MG63 (cell line): ENCODE results near the gene ARCN1. TPM values are rescaled to one million over a fixed set of nuclear protein-coding genes. Genes with fewer than 3 reads are reported as not detected.

Experiments
- DNase-seq: peaks from one replicate; pipeline ENCODE4 v3.0.0-alpha.2; 2020
- H3K27me3 ChIP-seq: fragments of 250-450 bp; sonication (Bioruptor Pico); 2 replicates; pipeline ENCODE4 v1.5.1; 2020; ENCODE audit warnings: mild to moderate bottlenecking, moderate library complexity
- H3K36me3 ChIP-seq: fragments of 250-450 bp; sonication (Bioruptor Pico); 2 replicates; pipeline ENCODE4 v1.5.1; 2020; ENCODE audit warnings: mild to moderate bottlenecking, moderate library complexity
- H3K4me3 ChIP-seq: fragments of 250-450 bp; sonication (Bioruptor Pico); 2 replicates; pipeline ENCODE4 v1.5.1; 2020; ENCODE audit warnings: mild to moderate bottlenecking, moderate library complexity
- H3K9me3 ChIP-seq: fragments of 250-450 bp; sonication (Bioruptor Pico); 2 replicates; pipeline ENCODE4 v1.5.1; 2020; ENCODE audit warnings: mild to moderate bottlenecking, moderate library complexity
- total RNA-seq: library from RNA; depleted of rRNA; stranded (reverse); fragments of >200 nt; shearing (Covaris generic); gene quantifications from 2 replicates; pipeline ENCODE4 v1.2.3, GENCODE V29; 2014; ENCODE audit warnings: low replicate concordance

ARCN1 gene
- total RNA-seq, 1 experiment from 2014 or later: 92.2 TPM

DNA sequence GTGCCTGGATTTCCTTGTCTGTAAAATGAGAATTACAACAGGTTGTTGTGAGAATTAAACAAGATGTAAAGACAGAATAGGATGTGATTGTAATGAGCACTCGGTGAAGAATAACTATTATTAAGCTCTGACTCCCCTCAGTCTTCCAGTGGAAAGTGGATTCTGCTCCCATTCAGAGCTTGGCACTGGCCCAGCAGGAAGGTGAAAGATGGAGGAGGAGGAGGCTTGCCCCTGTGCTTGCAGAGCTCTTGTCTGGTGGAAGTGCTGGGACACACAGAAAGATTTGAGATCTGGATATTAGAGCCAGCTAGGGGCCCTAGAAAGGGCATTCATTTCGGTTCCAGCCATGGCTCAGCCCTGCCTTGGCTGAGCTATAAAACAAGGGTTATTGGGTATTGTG, 63.4 kb downstream of the ARCN1 start:
- H3K27me3 ChIP-seq: no peaks in the 10 kb centered on the region
- no peak for DNase-seq
- H3K4me3 ChIP-seq: no peak overlapping the region
- peaks cover 61% of the 10 kb centered on the region for H3K36me3 ChIP-seq
- no peaks in the 10 kb centered on the region for H3K9me3 ChIP-seq

DNA sequence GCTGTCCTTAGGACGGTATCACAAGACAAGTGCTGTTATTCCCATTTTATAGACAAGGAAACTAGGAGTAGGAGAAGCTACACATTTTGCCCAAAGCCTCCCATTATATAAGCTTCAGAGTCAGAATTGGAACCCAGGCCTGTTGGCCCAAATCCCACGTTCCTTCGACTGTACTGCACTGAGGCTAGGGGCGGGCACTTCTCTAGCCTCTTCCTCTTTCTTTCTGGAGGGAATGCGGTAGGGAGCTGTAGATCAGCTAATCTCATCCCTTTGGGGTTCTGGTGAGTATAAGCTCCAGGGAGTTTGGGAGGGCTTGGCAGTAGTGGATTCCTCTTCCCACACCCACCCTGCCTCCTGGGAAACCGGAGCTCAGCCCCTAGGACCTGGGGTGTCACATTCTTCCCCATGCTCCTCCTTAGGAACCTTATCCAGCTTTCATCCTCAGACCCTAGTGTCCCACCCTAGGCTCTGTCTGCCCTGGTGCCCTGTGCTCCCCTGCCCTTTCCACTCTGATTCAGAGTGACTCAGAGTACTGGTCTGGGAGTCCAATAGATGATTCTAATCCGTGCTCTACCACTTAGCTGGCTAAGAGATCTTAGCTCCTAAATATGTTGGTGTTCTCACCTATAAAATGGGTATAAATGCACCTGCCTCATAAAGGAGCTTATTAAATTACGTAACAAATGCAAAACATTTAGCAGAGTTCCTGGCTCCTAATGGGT, 64.5 kb downstream of the ARCN1 start:
- Histone ChIP-seq H3K36me3 (peaks cover 61% of the 10 kb centered on the region), H3K9me3 (no peaks in the 10 kb centered on the region), H3K27me3 (no peaks in the 10 kb centered on the region), H3K4me3 (no peak overlapping the region)
- no peak for DNase-seq

DNA sequence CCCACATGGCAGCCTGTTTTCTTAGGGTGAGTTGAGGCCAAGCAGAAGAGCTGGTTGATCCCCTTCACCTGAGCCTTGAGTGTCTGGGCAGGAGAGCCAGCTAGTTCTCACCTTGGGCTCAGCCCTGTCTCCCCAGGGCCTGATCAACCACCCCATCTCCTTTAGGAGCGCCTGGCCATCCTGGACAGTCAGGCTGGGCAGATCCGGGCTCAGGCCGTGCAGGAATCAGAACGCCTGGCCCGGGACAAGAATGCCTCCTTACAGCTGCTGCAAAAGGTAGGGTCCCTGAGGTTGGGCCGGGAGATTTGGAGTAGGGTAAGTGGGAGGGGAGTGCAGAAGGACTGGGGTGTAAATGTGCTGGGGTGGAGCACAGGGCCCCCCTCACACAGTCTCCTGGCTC, 66.5 kb downstream of the ARCN1 start:
- no peaks in the 10 kb centered on the region for H3K27me3 ChIP-seq
- H3K4me3 ChIP-seq: no peak overlapping the region
- DNase-seq: no peak
- H3K9me3 ChIP-seq: no peaks in the 10 kb centered on the region
- H3K36me3 ChIP-seq: peaks cover 61% of the 10 kb centered on the region

DNA sequence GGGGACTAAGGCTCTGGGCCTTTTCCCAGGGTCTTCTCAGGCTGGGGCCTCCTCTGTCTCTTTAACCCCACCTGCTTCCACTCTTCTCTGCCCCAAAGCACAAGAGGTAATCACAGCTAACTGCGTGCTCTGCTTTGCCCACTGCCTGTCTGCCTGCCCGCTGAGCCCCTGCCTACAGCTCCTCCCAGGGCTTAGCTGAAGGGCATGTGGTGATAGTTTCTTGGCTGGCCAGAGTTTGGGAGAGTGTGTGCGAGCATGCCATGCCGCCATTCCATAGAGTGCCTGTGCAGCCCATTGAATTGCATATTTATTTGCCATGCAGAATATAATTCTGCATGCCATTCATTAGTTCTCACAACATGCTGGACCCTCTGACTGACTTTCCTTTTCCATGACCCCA, 67.7 kb downstream of the ARCN1 start:
- Histone ChIP-seq H3K4me3 (no peak overlapping the region), H3K36me3 (peaks cover 62% of the 10 kb centered on the region), H3K9me3 (no peaks in the 10 kb centered on the region), H3K27me3 (no peaks in the 10 kb centered on the region)
- no peak for DNase-seq

DNA sequence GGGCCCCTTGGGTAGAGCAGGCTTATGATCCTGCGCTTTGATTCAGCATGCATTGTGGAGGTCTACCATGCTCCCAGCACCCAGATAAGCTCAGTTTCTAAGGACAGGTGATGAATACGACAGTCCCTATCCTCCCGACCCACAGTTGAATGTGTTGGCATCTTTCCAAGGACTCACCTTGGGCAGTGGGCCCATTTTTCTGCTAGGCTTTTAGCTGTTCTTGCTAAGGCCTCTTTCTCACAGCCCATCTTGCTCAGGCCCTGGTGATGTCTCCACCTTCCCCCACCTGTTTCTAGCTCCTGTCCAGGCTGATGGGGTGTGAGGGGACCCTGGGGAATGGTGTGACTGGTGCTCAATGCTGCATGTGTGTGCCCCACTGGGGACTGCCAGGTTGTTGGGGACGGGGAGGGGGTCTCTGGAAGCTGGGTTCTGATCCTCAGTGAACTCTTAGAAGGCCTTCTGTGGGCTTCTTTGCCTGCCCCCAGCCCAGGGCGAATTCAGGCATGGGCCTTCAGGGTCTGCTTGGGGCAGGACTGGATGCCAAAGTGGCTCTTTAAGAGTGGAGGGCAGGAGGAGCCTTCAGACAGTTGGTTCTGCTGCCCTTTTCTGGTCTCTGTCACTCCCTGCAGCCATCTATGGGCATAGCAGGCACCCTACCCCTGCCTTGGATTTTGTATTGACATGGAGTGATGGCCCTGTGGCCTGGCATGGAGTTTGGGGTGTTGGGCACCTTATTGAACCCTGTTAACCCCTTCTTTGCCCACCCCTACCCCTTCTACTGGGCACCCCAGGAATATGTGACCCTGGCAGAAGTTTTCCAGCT, 68.3 kb downstream of the ARCN1 start:
- no peaks in the 10 kb centered on the region for H3K27me3 ChIP-seq
- DNase-seq: no peak
- peaks cover 58% of the 10 kb centered on the region for H3K36me3 ChIP-seq
- H3K9me3 ChIP-seq: no peaks in the 10 kb centered on the region
- H3K4me3 ChIP-seq: no peak overlapping the region

DNA sequence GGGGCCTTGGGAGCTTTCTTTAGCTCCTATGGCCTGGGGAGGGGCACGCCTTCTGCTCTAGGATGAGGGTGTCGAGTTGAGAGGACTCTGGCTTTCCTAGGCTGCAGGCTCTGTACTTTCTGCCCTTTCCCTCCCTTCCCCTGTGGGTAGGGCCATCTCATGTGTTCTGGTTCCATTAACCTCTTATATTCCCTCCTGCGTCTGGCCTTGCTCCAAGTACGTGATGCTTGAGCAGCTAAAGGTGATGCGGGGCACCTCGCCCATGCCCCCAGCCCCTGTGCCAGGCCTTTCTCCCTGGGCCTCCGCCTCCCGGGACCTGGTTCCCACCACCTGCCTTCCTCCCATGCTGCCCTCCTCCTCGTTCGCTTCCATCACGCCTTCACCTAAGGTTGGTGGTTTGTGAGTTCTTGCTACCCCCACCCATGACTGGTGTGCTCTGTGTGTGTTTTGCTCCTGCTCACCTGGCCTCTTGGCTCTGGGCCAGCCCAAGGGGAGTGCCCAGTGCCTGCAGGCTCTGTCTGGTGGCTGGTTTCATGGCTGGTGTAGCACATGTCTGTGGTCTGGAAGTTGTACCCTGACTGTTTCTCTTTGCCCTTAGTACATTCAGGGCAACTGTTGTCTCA, 69.3 kb downstream of the ARCN1 start:
- Histone ChIP-seq H3K27me3 (no peaks in the 10 kb centered on the region), H3K36me3 (peaks cover 55% of the 10 kb centered on the region), H3K9me3 (no peaks in the 10 kb centered on the region), H3K4me3 (no peak overlapping the region)
- no peak for DNase-seq

DNA sequence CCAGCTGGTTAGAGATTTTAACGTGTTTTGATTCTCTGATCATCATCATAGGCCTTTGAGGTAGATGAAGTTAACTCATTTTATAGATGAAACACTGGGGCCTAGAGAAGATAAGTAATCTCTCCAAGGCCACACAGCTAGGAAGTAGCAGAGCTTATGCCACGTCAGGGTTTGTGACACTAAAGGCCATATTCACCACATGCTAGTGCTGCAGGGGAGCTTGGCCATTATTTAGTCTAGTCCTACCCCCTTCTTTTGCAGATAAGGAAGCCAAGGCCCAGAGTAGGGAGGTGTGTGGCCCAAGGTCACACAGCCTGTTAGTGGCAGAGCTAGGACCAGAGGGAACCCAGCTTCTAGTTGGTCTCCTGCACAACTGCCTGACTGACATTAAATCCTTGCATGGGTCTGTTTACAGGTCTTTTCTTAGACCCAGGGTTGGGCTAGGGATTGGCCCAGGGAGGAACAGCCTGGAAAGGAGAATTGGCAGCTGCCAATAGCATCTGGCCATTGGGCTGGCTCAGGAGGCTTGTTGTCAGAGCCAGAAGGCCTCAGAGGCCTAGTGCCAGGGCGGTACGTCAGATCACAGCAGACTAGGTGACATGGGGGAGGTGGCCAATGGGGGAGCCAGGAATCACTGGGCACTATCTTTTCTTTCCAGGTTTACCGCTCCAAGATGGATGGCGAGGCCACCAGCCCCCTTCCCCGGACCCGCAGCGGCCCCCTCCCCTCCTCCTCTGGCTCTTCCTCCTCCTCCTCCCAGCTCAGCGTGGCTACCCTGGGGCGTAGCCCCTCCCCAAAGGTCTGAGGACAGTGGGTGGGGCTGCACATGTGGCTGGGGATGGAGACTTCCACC, 71.2 kb downstream of the ARCN1 start:
- Histone ChIP-seq H3K4me3 (no peak overlapping the region), H3K27me3 (no peaks in the 10 kb centered on the region), H3K9me3 (no peaks in the 10 kb centered on the region), H3K36me3 (peaks cover 51% of the 10 kb centered on the region)
- DNase-seq: no peak

DNA sequence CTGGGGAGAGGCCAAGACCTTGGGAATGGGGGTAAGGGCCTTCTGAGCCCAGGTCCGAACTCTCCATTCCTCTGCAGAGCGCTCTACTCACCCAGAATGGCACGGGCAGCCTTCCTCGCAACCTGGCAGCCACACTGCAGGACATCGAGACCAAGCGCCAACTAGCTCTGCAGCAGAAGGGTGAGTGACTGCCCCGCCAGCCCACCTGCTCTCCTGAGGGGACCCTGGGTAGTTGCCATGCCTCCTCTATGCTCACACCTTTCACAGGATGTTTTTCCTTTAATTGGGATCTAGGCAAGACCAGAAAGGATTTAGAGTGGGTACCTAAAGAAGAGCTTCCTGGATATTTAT, 71.8 kb downstream of the ARCN1 start:
- no peaks in the 10 kb centered on the region for H3K9me3 ChIP-seq
- no peaks in the 10 kb centered on the region for H3K27me3 ChIP-seq
- H3K36me3 ChIP-seq: peaks cover 53% of the 10 kb centered on the region
- no peak for DNase-seq
- no peak overlapping the region for H3K4me3 ChIP-seq

DNA sequence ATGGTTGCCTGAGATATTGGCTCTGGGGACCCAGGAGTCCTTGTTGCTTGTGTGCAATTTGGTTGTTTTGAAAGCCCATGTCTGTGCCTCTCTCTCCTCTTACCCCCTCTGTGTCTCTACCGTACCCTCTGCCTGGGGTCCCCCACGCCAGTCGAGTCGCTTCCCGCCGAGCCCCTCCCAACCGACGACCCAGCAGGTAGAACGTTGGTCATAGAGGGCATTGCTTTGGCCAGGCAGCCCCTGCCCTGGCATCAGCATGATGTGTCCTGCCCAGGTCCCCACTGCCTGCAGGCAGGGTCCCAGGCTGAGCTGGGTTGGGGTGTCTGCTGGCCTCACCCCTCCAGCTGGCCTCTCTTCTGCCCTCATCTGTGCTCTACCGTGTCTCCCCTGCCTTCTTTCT, 72.3 kb downstream of the ARCN1 start:
- Histone ChIP-seq H3K27me3 (no peaks in the 10 kb centered on the region), H3K36me3 (peaks cover 55% of the 10 kb centered on the region), H3K9me3 (no peaks in the 10 kb centered on the region), H3K4me3 (no peak overlapping the region)
- DNase-seq: no peak

DNA sequence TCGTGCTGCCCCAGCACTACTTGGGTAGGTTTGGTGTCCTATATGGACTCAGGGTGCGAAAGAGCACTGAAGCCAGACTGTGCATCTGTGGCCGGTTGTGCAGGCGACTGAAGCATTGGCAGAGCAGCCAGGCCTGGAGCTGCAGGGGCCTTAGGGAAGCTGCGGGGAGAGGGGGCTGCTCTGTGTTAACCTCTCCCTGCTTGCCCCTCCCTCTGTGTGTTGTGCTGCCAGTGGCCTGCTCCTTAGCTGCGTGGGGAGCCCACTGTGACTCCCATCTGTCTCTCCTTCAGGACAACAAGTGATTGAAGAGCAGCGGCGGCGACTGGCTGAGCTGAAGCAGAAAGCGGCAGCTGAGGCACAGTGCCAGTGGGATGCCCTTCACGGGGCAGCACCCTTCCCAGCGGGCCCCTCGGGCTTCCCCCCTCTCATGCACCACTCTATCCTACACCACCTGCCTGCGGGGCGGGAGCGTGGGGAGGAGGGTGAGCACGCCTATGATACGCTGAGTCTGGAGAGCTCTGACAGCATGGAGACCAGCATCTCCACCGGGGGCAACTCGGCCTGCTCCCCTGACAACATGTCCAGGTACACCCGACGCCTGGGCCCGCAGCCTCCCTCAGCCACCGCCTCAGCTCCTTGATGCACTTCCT, 73.0 kb downstream of the ARCN1 start:
- Histone ChIP-seq H3K36me3 (peaks cover 59% of the 10 kb centered on the region), H3K4me3 (no peak overlapping the region), H3K9me3 (no peaks in the 10 kb centered on the region), H3K27me3 (no peaks in the 10 kb centered on the region)
- no peak for DNase-seq

DNA sequence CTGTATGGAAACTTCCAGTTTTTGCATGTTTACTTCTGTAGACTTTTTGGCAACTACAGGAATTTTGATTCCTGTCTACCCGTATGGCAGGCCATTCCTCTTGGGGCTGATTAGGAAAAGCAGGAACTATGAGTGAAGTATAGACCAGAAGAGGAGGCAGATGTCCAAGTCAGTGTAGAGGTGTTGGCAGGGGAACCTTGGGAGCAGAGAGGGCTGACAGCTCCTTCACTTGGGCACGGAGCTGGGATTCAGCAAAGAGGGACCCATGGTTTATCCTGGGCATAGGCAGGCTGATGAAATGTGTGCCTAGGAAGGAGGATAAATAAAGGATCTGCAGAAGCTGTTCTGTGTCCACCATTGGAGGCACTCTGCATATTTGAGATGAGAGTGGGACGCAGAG, 74.2 kb downstream of the ARCN1 start:
- Histone ChIP-seq H3K27me3 (no peaks in the 10 kb centered on the region), H3K9me3 (no peaks in the 10 kb centered on the region), H3K36me3 (peaks cover 62% of the 10 kb centered on the region), H3K4me3 (no peak overlapping the region)
- no peak for DNase-seq

DNA sequence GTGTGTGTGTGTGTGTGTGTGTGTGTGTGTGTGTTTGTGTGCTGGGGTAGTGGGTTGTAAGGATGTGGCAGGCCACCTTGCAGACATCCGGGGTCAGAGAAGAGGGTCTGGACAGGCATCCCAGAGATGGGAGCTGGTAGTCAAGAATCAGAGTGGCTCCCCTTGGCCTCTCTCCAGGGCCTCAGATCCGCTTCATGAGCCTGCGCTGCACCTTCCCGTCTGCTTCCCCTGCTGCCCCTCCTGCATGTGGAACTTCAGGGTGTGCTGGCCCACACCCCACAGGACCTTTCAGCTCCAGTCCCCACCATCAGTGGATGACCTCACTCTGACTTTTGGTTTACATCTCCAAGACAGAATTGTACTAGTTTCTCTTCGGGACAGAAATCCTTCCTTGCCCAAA, 76.1 kb downstream of the ARCN1 start:
- H3K36me3 ChIP-seq: peaks cover 60% of the 10 kb centered on the region
- DNase-seq: no peak

DNA sequence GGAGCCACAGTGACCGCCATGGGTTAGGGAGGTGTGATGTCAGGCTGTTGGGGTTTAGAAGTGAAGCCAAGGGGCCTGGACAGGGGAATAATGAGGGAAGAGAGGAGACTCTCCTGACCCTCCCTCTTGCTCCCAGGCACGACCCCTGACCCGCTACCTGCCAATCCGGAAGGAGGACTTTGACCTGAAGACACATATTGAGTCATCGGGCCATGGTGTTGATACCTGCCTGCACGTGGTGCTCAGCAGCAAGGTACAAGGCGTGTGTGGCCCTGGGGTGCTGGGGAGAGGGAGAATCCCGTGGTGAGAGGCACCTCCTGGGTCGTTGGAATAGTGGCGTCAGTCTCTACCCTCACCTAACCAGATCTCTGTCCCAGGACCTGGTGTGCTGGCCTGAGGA, 77.7 kb downstream of the ARCN1 start:
- no peaks in the 10 kb centered on the region for H3K27me3 ChIP-seq
- H3K36me3 ChIP-seq: peaks cover 63% of the 10 kb centered on the region
- no peak for DNase-seq
- no peak overlapping the region for H3K4me3 ChIP-seq
- no peaks in the 10 kb centered on the region for H3K9me3 ChIP-seq

More for the DNA sequence above, 76.1 kb downstream of the ARCN1 start:
- no peaks in the 10 kb centered on the region for H3K27me3 ChIP-seq
- no peaks in the 10 kb centered on the region for H3K9me3 ChIP-seq
- H3K4me3 ChIP-seq: no peak overlapping the region

DNA sequence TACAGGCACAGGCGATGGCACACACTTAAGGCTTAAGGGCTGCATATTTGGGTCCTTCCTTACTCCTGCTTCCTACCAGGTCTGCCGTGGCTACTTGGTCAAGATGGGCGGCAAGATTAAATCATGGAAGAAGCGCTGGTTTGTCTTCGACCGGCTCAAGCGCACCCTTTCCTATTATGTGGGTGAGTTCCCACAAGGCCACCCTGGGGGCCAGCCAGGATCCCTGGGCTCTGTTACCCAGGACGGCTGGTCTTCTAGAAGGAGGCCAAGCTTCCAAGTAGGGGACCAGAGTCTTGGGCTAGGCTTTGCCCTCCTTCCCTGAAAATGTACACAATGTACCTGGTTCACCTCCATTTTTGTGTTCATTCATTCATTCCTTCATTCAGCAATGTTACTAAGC, 78.2 kb downstream of the ARCN1 start:
- H3K9me3 ChIP-seq: no peaks in the 10 kb centered on the region
- DNase-seq: no peak
- no peaks in the 10 kb centered on the region for H3K27me3 ChIP-seq
- H3K4me3 ChIP-seq: no peak overlapping the region
- H3K36me3 ChIP-seq: peaks cover 67% of the 10 kb centered on the region

DNA sequence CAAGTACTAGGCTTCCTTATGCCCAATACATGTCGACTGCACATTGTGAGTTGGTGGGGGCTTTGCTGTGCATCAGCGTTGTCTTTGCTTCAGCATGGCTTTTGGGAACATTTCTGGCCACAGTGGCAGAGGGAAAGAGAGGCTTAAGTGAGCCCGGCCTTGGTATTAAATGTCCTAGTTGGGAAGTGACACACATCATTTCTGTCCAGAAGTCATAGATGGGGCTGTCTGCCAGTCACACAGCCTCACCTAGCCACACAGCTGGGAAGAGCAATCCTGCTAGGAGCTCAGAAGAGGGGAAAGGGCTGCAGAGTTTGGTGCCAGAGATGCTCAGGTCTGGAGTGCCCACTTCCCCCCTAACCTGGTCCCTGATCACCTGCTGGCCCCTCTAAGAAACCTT, 79.6 kb downstream of the ARCN1 start:
- no peak for DNase-seq
- no peak overlapping the region for H3K4me3 ChIP-seq
- H3K9me3 ChIP-seq: no peaks in the 10 kb centered on the region
- no peaks in the 10 kb centered on the region for H3K27me3 ChIP-seq
- H3K36me3 ChIP-seq: peaks cover 68% of the 10 kb centered on the region
